ENCODE results near the gene STARD4. TPM values are rescaled to one million over a fixed set of nuclear protein-coding genes. Genes with fewer than 3 reads are reported as not detected.

Gene STARD4
- polyA plus RNA-seq, 3 donors: 22.7 to 32.6 (median 28.3) TPM

DNA sequence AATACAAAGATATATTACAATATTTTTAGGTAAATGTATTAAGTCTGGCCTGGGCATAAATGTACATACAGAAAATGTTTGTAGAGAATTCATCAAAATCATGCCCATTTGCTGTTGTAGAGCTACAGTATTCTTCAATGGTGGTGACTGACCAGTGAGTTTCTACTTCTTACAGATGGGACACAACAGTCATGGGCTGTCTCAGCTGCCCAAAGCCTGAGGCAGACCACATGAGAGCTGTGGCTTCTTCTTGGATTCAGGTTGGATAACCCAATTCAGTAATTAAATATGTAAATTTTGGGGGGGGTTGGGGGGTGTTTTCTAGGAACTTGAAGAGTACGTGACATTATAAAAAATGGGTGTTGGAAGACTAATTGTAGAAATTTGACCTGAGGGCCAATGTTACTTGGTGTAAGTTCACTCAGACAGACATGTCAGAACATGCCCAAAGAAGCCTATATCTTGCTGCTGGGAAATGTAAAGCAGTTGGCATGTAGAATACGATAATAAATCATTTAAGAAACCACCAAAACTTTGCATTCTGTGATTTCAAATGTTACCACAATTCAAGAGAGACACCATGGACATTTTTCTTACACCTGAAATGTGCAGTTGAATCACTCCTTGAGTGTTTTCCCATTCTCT, 17.9 kb downstream of the STARD4 start:
- DNase-seq (ENCODE audit: extremely low read depth in 1 of 11, low read depth in 9 of 11, low spot score in 4 of 11): no peak

GRCh38 chr5:111493031-111493430, 19.3 kb downstream of the STARD4 start:
- no peak for DNase-seq (ENCODE audit: extremely low read depth in 1 of 11, low read depth in 9 of 11, low spot score in 4 of 11)

DNA sequence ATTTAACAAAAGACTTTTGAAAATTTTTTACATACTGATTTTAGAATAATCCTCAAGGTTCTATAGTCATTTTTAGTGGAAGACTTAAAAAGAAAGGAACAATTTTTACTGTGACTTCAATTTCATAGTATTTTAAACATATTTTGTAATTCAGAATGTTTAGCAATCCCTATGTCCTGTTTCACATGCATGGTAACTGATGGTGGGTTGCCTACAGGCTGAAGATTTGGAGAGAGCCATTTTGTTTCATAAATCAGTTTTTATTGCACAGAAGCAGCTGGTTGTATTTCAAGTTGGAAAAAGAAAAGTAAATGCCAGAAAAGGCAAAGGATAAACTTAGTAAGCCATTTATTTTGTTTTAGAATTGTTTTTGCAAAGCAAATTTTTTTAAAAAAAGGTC, 24.0 kb downstream of the STARD4 start:
- DNase-seq (ENCODE audit: extremely low read depth in 1 of 11, low read depth in 9 of 11, low spot score in 4 of 11): no peak

GRCh38 chr5:111486926-111487325, 25.4 kb downstream of the STARD4 start:
- DNase-seq (ENCODE audit: extremely low read depth in 1 of 11, low read depth in 9 of 11, low spot score in 4 of 11): no peak

DNA sequence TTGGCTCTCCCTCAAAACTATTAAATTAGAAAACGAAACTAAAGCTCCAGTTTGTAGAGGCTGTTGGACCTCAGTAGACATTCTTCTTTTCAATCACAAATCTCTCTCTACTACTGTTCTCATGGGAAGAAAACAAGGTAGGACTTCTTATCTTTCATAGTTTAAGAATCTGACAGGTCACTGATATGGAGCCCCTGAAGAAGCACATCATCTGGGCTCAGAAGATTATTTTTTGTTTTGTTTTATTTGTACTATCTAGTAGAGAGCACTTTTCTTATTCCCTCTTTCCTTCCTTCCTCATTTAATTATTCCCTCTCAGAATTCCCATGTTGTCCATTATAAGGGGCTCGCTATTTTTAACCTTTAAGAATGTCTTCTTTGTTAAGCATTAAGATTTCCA, 26.3 kb downstream of the STARD4 start:
- DNase-seq (ENCODE audit: extremely low read depth in 1 of 11, low read depth in 9 of 11, low spot score in 4 of 11): no peak

- no peak for DNase-seq (ENCODE audit: extremely low read depth in 1 of 11, low read depth in 9 of 11, low spot score in 4 of 11)
Measured at GRCh38 chr5:111480346-111480745, 32.0 kb downstream of the STARD4 start.

DNA sequence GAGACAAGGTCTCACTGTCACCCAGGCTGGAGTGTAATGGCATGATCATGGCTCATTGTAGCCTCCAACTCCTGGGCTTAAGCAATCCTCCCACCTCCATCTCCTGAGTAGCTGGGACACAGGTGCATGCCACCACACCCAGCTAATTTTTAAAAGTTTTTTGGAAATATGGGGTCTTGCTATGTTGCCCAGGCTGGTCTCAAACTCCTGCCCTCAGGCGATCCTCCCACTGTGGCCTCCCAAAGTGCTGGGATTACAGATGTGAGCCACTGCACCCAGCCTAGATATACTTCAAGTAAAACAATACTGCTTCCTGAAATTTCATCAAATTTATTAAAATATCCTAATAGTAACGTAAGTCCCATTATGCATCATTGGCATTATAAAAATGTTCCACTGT, 33.4 kb downstream of the STARD4 start:
- no peak for DNase-seq (ENCODE audit: extremely low read depth in 1 of 11, low read depth in 9 of 11, low spot score in 4 of 11)

DNA sequence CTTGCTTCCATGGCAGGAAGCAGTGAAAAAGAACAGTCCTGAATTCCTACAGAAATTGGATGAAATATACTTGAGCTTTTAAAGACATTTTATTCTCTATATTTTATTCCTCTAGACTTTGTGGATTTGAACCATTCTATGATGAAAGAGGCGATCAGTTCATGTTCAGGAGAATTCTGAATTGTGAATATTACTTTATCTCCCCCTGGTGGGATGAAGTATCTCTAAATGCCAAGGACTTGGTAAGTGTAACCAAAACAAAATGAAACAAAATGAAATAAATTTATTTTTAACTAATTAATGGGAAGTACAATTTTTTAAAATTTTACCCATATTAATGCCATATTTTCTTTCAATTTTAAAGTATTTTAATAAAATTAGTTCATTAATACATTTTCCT, 34.1 kb downstream of the STARD4 start:
- no peak for DNase-seq (ENCODE audit: extremely low read depth in 1 of 11, low read depth in 9 of 11, low spot score in 4 of 11)

- DNase-seq (ENCODE audit: extremely low read depth in 1 of 11, low read depth in 9 of 11, low spot score in 4 of 11): no peak
Measured at GRCh38 chr5:111472579-111472978, 39.8 kb downstream of the STARD4 start.

DNA sequence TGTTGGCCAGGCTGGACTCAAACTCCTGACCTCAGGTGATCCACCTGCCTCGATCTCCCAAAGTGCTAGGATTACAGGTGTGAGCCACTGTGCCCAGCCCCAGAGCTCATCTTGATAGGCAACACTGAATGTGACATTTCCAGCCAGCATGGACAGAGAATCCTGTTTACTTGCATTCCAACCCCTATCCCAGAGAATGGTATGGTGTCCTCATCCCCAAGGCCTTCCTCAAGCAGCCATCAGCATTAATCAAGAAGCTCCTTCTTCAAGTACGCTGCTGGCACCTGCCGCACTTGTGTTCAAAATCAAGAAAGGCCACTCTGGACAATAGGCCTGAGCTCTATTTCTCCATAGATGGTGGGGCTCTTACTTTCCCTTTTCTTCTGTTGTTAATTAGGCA, 40.2 kb downstream of the STARD4 start:
- DNase-seq (ENCODE audit: extremely low read depth in 1 of 11, low read depth in 9 of 11, low spot score in 4 of 11): no peak

DNA sequence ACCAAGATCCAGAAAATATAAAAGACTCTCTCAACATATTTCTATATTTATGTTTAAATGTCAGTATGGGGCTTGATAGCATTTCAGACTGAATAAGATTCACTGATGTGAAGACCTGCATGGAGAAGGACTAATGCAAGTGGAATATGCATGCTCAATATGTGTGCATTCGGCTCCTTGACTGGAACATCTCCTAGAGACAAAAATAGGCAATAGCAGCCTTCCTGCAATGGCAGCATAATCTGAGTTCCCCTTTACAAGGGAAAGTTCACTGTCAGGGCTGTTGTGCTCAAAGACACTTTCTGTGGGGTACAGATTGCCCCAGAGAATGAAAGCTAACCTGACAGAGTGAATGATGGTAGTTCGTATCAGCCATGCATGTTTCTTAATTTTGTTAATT, 42.4 kb downstream of the STARD4 start:
- no peak for DNase-seq (ENCODE audit: extremely low read depth in 1 of 11, low read depth in 9 of 11, low spot score in 4 of 11)

DNA sequence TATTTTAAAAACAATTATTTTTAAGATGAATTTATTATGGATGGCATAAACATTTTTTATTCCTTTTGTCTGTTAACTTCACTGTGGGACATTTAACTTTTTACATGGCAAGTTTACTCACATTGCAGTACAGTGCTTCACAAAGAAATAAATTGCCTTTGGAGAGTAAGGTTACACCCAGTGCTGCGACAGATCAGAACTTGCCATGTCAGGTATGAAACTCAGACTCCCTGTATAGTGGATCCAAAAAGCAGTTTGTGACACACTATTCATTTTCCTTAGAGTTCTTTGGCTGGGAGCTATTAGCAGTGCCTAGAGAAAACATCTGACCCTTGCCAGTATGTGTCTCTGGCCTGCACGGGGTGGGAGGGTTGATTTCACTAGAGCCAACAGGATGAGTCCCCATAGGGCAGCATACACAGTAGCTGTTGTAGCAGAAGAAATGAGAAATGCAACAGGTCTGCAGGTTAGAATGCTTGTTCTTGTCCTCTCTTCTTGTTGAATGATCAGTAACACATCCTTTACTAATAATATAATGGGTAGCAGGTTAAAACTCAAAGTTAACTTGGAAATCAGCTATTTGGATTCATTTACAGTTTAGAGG, 42.9 kb downstream of the STARD4 start:
- DNase-seq (ENCODE audit: extremely low read depth in 1 of 11, low read depth in 9 of 11, low spot score in 4 of 11): no peak

DNA sequence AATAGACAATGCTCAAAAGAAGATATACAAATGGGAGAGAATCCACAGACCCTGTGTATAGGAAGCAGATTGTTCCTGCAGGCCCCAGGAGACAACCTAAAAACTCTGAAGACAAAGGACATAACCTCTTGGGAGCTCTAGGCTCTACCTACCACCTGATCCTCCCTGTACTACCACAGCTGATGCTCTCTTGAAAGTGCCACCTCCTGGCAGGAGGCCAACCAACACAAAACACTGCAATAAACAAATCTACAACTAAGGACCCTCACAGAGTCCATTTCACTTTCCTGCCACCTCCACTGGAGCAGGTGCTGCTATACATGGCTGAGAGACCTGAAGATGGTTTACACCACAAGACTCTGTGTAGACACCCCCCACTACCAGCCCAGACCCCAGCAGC, 49.0 kb downstream of the STARD4 start:
- no peak for DNase-seq (ENCODE audit: extremely low read depth in 1 of 11, low read depth in 9 of 11, low spot score in 4 of 11)

DNA sequence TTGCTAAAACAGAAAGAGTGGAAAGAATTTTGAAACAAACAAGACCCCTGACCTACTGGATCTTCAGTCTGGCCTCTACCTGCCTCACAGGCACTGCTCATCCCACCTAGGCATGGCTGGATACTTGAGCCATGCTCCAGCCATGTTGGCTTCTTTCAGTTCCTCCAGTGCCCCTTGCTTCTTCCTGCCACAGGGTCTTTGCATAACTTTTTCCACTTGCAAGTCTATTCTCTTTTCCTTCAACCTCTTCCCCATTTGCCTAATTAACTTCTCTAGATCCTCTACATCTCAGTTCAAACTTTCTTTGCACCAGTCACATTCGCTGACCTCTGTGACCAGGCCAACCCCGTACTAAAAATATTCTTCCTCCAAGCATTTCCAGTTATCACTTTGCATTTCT, 50.4 kb downstream of the STARD4 start:
- DNase-seq (ENCODE audit: extremely low read depth in 1 of 11, low read depth in 9 of 11, low spot score in 4 of 11): no peak

GRCh38 chr5:111461255-111461671, 51.1 kb downstream of the STARD4 start:
- peak in 1 of 11 donors; percentile 18 for DNase-seq (ENCODE audit: extremely low read depth in 1 of 11, low read depth in 9 of 11, low spot score in 4 of 11)

DNA sequence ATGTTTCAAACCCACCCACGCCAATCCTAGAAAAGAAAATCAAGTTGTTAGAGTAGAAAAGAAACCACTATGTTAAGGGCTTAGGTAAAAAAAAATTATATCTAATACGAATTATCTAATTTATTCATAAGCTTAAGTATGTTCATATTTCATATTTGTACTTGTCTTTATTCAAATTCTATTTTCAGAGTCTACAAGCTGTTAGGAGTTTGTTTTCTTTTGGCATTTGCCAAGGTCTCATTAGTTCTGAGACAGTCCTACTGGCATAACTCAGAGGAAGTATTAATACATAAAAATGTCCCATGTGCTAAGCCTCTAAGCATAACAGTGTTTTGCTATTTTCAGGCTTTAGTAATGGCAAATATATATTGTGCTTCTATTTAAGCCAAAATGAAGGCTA, 57.6 kb downstream of the STARD4 start:
- peak in 3 of 11 donors; percentile 7 to 41 (median 12) for DNase-seq (ENCODE audit: extremely low read depth in 1 of 11, low read depth in 9 of 11, low spot score in 4 of 11)

GRCh38 chr5:111454198-111454622, 58.1 kb downstream of the STARD4 start:
- peak in 8 of 11 donors; percentile 16 to 44 (median 34) for DNase-seq (ENCODE audit: extremely low read depth in 1 of 11, low read depth in 9 of 11, low spot score in 4 of 11)

DNA sequence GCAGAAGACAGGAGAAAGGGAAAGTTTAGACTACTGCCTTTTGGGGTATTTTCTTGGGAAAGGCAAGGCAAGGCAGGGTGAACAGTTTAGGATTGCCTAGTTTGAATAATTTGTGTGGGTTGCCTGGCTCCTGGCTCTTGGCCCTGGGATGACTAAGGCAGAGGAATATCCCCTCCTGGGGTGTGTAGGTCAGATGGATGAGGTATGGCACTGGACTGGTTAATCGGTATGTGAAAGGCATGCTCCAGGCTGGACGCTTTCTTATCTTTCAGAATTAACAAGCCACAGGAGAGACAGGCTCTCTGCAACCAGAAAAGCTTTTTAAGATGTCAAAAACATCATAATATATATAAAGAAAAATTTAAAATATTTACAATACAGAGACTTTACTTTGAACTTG, 58.6 kb downstream of the STARD4 start:
- DNase-seq (ENCODE audit: extremely low read depth in 1 of 11, low read depth in 9 of 11, low spot score in 4 of 11): no peak

- DNase-seq (ENCODE audit: extremely low read depth in 1 of 11, low read depth in 9 of 11, low spot score in 4 of 11): no peak
Measured at GRCh38 chr5:111453295-111453694, 59.0 kb downstream of the STARD4 start.

- DNase-seq (ENCODE audit: extremely low read depth in 1 of 11, low read depth in 9 of 11, low spot score in 4 of 11): no peak
Measured at GRCh38 chr5:111447822-111448221, 64.5 kb downstream of the STARD4 start.

DNA sequence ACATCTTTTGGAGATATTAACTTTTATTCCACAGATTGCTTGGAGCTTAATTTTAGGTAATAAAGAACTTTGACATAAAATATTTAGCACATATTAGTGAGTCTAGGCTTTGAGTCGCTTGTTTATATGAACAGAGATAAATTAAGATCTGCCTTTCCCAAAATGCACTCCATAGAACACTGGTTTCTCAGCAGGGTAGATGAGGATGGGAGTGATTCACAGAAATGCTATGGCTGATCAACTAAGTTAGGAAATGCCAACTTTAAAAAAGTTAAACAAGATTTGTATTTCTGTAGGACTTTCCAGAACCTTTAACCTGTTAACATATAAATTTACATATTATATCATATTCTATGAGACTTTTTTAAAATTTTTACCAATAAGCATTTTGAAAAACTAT, 65.2 kb downstream of the STARD4 start:
- DNase-seq (ENCODE audit: extremely low read depth in 1 of 11, low read depth in 9 of 11, low spot score in 4 of 11): no peak
